ENCODE data around the gene CDK2AP2.
"Not testable (repeated sequence)": the region's sequence is repeated elsewhere in the genome, so short reads cannot be mapped to it uniquely, and the experiment has no call there.

CDK2AP2 gene

GRCh38 chr11:67516806-67517205, 8.8 kb upstream of the CDK2AP2 start:
- Histone ChIP-seq H3K27me3 (ENCODE audit: insufficient read depth, poor library complexity, severe bottlenecking) (no peaks in the 10 kb centered on the region), H3K27ac (ENCODE audit: poor library complexity, severe bottlenecking) (no peak overlapping the region), H3K4me3 (ENCODE audit: severe bottlenecking) (no peak overlapping the region), H3K4me1 (ENCODE audit: insufficient read depth, poor library complexity, severe bottlenecking) (no peaks in the 10 kb centered on the region), H3K9me3 (ENCODE audit: severe bottlenecking) (no peaks in the 10 kb centered on the region), H3K36me3 (ENCODE audit: low read depth) (no peaks in the 10 kb centered on the region)
- TF ChIP-seq, protein P1, sequence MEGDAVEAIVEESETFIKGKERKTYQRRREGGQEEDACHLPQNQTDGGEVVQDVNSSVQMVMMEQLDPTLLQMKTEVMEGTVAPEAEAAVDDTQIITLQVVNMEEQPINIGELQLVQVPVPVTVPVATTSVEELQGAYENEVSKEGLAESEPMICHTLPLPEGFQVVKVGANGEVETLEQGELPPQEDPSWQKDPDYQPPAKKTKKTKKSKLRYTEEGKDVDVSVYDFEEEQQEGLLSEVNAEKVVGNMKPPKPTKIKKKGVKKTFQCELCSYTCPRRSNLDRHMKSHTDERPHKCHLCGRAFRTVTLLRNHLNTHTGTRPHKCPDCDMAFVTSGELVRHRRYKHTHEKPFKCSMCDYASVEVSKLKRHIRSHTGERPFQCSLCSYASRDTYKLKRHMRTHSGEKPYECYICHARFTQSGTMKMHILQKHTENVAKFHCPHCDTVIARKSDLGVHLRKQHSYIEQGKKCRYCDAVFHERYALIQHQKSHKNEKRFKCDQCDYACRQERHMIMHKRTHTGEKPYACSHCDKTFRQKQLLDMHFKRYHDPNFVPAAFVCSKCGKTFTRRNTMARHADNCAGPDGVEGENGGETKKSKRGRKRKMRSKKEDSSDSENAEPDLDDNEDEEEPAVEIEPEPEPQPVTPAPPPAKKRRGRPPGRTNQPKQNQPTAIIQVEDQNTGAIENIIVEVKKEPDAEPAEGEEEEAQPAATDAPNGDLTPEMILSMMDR (IDR thresholded peaks at IDR 0.05; ENCODE audit: poor library complexity, severe bottlenecking), result no peak
- DNase-seq (ENCODE audit: low spot score) (no peak), ATAC-seq (ENCODE audit: low read depth) (no peak)

GRCh38 chr11:67514116-67514515, 6.2 kb upstream of the CDK2AP2 start:
- no peak for ATAC-seq (ENCODE audit: low read depth)
- H3K4me1 ChIP-seq (ENCODE audit: insufficient read depth, poor library complexity, severe bottlenecking), result no peaks in the 10 kb centered on the region
- DNase-seq (ENCODE audit: low spot score), result no peak
- no peak overlapping the region for H3K27ac ChIP-seq (ENCODE audit: poor library complexity, severe bottlenecking)
- H3K4me3 ChIP-seq (ENCODE audit: severe bottlenecking), result no peak overlapping the region
- TF ChIP-seq, protein P1 (IDR thresholded peaks at IDR 0.05; ENCODE audit: poor library complexity, severe bottlenecking), result no peak
- no peaks in the 10 kb centered on the region for H3K9me3 ChIP-seq (ENCODE audit: severe bottlenecking)
- no peaks in the 10 kb centered on the region for H3K36me3 ChIP-seq (ENCODE audit: low read depth)
- H3K27me3 ChIP-seq (ENCODE audit: insufficient read depth, poor library complexity, severe bottlenecking), result no peaks in the 10 kb centered on the region

DNA sequence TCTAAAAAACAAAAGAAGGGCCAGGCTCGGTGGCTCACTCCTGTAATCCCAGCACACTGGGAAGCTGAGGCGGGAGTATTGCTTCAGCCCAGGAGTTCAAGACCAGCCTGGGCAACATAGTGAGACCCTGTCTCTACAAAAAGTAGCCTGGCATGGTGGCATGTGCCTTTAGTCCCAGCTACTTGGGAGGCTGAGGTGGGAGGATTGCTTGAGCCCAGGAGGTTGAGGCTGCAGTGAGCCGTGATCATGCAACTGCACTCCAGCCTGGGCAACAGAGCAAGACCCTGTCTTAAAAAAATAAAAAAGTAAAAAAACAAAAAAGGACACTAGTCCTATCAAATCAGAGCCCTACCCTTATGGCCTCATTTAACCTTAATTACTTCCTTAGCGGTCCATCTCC, 3.6 kb upstream of the CDK2AP2 start:
- H3K27ac ChIP-seq (ENCODE audit: poor library complexity, severe bottlenecking); H3K36me3 ChIP-seq (ENCODE audit: low read depth); H3K4me1 ChIP-seq (ENCODE audit: insufficient read depth, poor library complexity, severe bottlenecking); H3K9me3 ChIP-seq (ENCODE audit: severe bottlenecking); DNase-seq (ENCODE audit: low spot score); H3K27me3 ChIP-seq (ENCODE audit: insufficient read depth, poor library complexity, severe bottlenecking); H3K4me3 ChIP-seq (ENCODE audit: severe bottlenecking); ATAC-seq (ENCODE audit: low read depth): not testable (repeated sequence)

GRCh38 chr11:67510023-67510345, 2.0 kb upstream of the CDK2AP2 start:
- no peak for DNase-seq (ENCODE audit: low spot score)
- H3K4me1 ChIP-seq (ENCODE audit: insufficient read depth, poor library complexity, severe bottlenecking), result peaks cover 10% of the 10 kb centered on the region
- no peaks in the 10 kb centered on the region for H3K9me3 ChIP-seq (ENCODE audit: severe bottlenecking)
- no peak overlapping the region for H3K4me3 ChIP-seq (ENCODE audit: severe bottlenecking)
- TF ChIP-seq, protein P1 (IDR thresholded peaks at IDR 0.05; ENCODE audit: poor library complexity, severe bottlenecking), result no peak
- H3K27me3 ChIP-seq (ENCODE audit: insufficient read depth, poor library complexity, severe bottlenecking), result no peaks in the 10 kb centered on the region
- H3K27ac ChIP-seq (ENCODE audit: poor library complexity, severe bottlenecking), result no peak overlapping the region
- no peak for ATAC-seq (ENCODE audit: low read depth)
- peaks cover 12% of the 10 kb centered on the region for H3K36me3 ChIP-seq (ENCODE audit: low read depth)

GRCh38 chr11:67508486-67509121, 642 bp upstream of the CDK2AP2 start:
- Histone ChIP-seq H3K4me1 (ENCODE audit: insufficient read depth, poor library complexity, severe bottlenecking) (peaks cover 10% of the 10 kb centered on the region), H3K9me3 (ENCODE audit: severe bottlenecking) (no peaks in the 10 kb centered on the region), H3K36me3 (ENCODE audit: low read depth) (peaks cover 12% of the 10 kb centered on the region), H3K27me3 (ENCODE audit: insufficient read depth, poor library complexity, severe bottlenecking) (no peaks in the 10 kb centered on the region), H3K27ac (ENCODE audit: poor library complexity, severe bottlenecking) (peak overlapping the region; percentile 96), H3K4me3 (ENCODE audit: severe bottlenecking) (peak overlapping the region; percentile 66)
- ATAC-seq (ENCODE audit: low read depth) (peak; percentile 6), DNase-seq (ENCODE audit: low spot score) (peak; percentile 99)
- TF ChIP-seq, protein P1 (IDR thresholded peaks at IDR 0.05; ENCODE audit: poor library complexity, severe bottlenecking), result no peak
